HG03039 (cell line): Measurements from ENCODE around the gene CALML3.
"Not testable (repeated sequence)": the region's sequence is repeated elsewhere in the genome, so short reads cannot be mapped to it uniquely, and the experiment has no call there.

Source experiments
- ATAC-seq: cut with Tn5 transposase; IDR thresholded peaks from one replicate; pipeline ENCODE4 v1.9.1; 2021; ENCODE audit warnings: mild to moderate bottlenecking, moderate library complexity; ENCODE audit not compliant: unreplicated experiment

Gene CALML3

DNA sequence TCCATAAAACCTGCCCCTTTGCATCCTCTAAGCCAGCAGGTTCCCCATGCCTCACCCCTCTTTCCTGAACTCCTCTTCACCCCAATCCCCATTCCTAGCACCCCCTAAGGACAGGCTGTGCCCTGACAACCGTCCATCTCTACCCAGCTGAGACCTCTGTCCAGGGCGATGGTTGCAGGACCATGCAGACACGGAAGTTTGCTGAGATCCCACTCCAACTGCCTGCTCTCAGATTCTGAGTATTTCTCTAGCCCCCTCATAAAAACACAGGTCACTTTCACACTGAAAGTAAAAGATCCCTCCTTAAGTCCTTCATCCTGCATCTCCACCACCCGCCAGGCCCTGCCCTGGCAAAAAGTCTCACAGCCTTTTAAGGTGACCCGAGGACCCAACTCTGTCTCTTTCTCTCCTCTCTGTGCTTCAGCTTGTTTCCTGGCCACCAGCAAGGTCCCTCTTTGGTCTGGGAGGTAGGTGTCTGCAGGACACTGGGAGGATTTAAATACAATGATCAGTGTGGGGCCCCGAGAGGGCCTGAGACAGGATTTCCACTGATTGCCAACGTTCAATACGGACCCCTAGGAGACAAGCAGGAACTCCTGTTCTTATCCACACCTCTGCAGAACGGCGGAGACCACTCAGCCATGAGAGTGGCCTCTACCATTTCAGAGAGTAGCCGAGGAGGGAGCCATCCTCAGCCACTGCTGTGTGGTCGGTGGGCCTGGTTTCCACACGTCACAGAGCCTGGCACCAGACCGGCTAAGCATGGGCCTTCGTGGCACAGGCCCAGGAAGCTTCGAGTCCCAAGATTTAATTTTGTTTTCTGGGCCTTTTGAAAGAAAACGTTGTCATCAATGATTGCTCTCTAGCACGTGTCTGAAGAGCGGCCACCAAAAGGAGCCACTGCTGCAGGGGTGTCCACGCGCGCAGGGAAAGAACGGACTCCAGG, 27.9 kb downstream of the CALML3 start:
- ATAC-seq: no peak

DNA sequence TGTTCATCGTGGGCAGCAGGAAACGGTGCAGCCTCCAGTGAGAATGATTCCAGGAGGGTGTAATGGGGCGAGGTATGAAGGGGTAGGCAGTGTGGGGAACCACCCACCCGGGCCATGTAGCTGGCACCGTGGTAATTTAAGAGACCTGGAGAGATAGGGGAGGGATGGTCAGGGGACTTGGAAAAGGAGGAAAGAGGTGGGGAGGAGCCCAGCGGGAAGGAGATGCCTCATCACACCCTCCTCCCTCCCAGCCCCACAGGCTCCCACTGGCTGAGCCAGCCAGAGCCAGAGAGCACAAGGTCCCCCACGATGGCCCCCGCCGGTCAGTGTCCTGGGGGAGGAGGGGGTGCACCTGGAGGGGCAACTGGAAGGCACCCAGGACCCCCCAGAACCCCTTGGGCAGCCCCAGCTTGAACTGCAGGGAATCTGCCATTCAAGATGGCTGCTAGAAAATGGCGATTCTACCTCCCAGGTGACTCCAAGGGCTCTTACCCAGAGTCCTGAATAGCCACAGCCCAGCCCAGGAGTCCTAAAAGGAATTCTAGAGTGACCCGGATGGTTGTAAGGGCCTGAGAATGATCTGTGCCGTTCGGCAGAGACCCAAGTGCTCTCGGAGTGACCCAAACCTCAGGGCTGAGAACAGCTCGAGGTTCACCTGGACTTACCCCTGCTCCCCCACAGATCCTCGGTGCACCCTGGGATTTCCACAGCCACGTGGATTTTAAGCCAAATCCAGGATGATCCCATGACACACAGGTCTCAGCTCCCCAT, 28.8 kb downstream of the CALML3 start:
- ATAC-seq: no peak

- ATAC-seq: no peak
Observed at GRCh38 chr10:5555021-5555510, 30.3 kb downstream of the CALML3 start.

- no peak for ATAC-seq
Observed at GRCh38 chr10:5555881-5556280, 31.1 kb downstream of the CALML3 start.

DNA sequence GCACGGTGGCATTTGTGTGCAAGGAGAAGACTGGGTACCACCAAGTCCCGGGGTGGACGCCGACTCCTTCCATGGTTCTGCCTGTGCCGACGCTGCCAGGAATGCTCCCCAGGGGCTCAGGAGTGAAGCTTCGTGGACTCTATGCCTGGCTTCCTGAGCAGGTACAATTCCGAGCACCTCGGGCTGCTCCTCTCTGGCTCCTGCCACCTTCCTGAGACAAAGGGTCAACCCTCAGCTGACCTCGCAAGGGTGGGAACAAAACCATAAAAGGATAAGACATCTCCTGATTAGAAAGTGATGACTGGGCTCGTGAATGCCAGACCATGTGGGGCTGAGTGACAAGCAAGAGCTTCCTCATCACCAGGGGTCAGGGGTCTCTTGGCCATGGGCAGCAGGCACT, 31.8 kb downstream of the CALML3 start:
- no peak for ATAC-seq

- no peak for ATAC-seq
Observed at GRCh38 chr10:5557040-5557721, 32.4 kb downstream of the CALML3 start.

DNA sequence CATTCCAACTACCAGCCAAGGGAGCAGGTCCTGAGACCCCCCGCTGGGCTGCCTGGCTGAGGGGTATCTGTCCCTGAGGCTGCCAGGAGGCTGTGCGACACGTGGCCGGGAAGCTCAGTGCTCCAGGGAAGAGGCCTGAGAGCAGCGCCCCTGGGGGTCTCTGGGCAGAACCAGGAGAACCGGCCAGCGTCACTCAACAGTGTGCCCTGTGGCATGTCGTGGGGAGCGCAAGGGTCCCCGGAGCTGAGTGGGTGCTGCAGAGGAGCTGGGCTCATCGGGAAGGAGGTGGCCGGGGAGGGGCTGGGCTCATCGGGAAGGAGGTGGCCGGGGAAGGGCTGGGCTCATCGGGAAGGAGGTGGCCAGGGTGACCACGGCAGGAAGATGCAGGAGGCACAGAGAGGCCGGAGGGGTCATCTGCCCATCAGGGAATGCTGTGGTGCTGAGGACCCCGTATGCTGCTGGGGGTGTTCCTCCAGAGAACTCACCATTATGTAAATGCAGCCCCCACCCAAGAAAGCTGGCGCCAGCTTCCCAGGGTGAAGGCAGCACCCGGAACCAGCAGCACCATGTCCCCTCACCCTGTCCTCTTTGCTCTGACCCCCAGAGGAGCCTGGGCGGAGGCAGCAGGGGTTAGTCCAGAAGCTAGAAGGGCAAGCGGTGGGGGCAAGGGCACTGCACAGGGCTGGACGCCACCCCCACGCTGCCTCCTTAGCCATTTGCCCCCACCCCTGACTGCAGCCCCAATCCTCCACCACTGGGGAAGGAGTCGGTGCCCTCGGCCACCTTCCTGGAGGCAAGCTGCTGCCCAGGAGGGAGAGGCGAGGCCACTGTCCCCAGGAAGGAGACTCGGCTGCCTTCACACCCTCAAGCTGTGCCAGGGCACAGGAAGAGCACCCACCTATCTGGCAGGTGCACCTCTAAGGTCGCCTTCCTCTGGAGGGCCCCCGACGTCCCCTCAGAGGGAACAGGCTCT, 33.3 kb downstream of the CALML3 start:
- no peak for ATAC-seq

DNA sequence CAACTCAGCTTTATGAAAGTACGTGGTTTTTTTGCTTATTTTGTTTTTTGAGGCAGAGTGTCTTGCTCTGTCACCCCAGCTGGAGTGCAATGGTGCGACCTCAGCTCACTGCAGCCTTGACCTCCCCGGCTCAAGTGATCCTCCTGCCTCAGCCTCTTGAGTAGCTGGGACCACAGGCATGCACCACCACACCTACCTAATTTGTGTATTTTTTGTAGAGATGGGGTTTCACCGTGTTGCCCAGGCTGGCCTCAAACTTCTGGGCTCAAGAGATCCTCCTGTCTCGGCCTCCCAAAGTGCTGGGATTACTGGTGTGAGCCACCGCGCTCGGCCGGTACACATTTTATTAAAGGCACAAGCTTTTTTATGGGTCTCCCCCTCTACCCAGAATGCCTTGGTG, 34.3 kb downstream of the CALML3 start:
- ATAC-seq: not testable (repeated sequence)

GRCh38 chr10:5559642-5560141, 34.9 kb downstream of the CALML3 start:
- ATAC-seq: no peak

DNA sequence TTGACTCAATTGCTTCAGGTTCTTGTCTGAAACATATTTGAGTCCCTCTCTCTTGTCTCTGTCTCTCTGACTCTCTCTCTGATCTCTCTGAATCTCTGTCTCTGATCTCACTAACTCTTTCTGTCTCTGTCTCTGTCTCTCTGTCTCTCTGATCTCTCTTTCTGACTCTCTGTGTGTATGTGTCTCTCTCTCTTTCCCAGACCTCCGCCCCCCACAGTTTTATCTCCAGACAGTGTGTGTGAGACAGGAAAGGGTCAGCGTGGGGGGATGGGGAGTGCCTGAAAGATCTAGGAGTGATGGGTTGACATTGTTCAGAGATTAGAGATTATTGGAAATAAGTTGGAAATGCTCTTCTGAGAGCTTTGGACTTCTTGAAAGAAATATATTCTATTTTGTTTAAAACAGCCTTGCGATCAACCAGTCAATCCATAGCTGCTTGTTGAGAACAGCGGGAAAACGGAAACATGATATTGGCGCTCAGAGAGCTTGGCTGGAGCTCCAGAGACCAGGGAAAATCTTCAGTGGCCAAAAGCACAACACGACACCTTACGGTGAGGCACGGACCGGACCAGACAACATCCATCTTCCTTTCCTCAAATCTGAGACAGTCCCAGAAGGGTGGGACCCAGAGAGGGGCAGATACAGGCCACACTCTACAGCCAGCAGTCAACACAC, 35.5 kb downstream of the CALML3 start:
- ATAC-seq: no peak

GRCh38 chr10:5560817-5561703, 36.3 kb downstream of the CALML3 start:
- no peak for ATAC-seq

DNA sequence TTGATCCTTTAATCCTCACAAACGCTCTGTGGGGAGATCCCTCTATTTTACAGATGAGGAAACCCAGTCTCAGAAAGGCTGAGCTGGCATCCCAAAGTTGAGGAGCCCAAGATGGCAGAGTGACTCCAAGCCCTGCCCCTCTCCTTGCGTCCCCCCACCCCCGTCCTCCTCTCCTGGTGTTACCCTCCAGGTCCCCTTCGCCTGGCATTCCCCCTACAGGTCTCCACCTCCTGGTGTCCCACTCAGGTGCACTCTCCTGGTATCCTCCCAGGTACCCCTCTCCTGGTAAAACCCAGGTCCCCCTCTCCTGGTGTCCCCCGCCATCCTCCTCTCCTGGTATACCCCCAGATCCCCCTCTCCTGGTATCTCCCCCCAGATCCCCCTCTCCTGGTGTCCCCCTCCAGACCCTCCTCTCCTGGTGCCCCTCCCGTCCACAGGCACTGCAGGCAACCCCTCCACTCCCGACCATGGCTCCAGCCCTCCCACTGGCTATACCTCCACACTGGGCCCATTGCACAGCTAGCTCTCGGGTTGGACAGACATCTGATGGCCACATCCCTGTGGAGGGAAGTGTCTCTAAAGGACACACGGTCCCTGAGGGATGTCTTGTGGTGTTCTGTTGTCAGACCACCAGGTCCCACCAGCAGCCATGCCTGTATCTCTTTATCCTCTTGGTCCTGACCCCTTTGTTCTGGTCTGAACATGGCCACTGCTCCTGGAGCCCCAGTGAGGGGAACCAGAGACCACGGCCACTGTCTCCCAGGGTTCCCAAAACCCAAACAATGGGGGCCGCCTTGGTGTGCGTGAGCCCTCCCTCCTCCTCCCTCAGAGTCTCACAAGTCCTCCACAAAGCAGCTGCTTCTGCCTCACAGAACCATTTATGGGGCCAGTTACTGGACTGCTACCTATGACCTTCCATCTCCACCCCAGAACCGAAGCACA, 37.2 kb downstream of the CALML3 start:
- no peak for ATAC-seq

DNA sequence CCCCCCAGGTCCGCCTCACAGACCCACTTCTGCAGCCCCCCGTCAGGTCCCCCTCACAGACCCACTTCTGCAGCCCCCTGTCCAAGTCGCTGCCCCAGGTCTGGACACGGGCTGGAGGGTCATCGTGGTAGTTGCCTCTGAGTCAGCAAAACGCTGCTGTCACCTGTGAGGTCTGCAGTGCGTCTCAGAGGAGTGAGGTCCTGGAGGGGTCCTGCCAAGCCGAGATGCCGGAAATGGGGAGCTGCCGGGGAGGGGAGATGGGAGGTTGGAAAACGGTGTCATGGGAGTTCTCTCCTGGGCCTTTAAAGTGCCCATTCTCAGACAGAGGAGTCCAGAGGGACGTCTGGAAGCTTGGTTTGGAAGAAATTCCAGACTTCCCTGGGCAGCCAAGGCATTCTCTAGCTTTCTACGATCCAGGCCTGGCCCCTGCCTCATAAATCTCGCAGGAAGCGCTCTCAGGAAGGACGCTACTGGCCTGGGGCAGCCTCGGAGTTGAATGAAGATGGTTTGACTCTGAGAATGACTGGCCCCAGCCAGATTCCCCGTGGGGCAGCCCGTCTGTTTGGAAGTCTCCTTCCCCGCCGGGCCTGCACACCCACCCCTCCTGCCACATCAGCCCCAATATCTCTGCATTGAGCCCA, 38.7 kb downstream of the CALML3 start:
- no peak for ATAC-seq

- no peak for ATAC-seq
Observed at GRCh38 chr10:5563991-5564536, 39.3 kb downstream of the CALML3 start.

- ATAC-seq: no peak
Observed at GRCh38 chr10:5564537-5565204, 39.9 kb downstream of the CALML3 start.

DNA sequence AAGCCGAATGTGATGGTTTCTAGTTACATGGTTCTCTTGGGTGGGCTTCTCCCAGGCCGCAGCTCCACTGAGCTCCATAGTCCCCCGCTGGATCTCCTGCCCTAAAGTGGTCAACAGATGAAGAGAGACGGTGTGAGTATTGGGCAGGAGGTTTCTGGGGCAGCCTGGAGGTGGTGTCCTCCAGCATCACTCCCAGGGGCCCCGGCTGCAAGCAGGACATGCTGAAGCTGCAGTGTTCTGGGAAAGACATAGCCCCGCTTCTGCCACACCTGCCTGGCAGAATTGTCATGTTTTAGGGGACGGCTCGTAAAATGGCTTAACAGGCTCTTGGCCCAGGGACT, 40.4 kb downstream of the CALML3 start:
- ATAC-seq: no peak
